Activated effector memory CD4-positive, alpha-beta T cell treated with Interleukin-2 at 50 U/mL for 16 hours (primary cell): Measurements from ENCODE around the gene CARD14.
"Not testable (repeated sequence)": the region's sequence is repeated elsewhere in the genome, so short reads cannot be mapped to it uniquely, and the experiment has no call there.

ENCODE experiments used
- DNase-seq: peaks from one replicate; pipeline ENCODE4 v3.0.0-alpha.2; 2020

Gene CARD14

DNA sequence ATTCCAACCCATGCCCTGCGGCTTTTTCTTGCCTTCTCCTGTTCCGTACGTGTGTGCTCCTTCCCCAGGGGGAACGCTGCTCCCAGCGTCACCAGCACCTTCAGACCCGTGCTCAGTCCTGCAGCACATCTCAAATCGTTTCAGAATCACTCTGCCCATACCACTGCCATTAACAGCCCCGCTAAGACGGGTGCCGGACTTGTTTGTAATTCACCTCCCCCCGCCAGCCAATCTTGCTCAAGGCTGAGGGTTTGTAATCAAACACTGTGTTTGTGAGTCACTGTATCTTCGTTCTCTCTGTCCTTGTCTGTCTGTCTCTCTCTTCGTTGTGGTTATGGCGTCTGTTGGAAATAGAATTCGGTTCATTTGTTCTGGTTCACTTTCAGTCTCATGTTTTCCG is 17.3 kb downstream of the CARD14 start:
- no peak for DNase-seq

DNA sequence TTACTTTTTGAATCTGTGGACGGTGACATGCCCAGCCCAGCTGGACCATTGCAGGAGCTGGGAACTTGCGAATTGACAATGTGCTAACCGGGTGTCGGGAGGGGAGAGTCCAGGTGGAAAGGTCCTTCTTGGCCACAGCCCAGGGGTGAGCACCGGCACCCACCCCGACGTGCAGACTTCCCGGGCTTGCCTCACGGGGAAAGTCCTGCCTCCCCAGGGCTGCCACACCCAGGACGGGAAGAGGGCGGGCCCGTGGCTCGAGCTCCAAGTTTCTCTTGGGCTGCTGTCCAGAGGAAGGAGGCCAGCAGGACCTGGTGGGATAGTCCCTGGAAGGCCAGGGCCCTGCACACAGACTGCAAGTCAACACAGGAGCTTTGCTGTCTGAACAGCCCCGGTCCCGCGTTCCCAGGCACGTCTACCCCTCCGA is 17.7 kb downstream of the CARD14 start:
- DNase-seq = no peak

DNA sequence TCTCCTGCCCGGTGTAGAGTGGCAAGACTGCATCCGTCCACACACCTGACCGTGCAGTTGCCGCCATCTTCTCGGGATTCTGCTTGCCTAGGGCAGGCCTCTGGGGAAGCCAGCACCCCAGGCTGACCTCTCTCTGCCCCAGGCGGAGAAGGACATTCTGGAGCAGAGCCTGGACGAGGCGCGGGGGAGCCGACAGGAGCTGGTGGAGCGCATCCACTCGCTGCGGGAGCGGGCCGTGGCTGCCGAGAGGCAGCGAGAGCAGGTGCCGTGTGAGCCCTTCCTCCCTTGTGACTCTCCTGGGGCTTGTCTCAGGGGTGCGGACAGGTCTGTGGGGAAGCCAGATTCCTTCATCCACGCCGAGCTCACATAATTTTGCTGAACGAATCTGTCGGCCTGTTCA is 19.8 kb downstream of the CARD14 start:
- DNase-seq = no peak

DNA sequence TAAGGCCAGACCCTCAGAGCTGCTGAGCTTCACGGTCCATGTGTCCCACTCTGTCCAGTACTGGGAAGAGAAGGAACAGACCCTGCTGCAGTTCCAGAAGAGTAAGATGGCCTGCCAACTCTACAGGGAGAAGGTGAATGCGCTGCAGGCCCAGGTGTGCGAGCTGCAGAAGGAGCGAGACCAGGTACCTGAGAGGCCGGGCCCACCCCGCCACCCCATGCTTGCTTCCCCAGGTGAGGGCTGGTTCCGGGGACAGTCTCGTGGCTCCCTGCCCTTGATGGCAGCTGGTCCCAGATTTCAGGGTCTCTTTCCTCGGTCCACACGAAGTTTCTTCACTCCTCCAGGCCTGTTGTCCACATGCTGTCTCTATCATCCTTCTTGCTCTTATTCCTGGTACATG is 20.9 kb downstream of the CARD14 start:
- DNase-seq = no peak

DNA sequence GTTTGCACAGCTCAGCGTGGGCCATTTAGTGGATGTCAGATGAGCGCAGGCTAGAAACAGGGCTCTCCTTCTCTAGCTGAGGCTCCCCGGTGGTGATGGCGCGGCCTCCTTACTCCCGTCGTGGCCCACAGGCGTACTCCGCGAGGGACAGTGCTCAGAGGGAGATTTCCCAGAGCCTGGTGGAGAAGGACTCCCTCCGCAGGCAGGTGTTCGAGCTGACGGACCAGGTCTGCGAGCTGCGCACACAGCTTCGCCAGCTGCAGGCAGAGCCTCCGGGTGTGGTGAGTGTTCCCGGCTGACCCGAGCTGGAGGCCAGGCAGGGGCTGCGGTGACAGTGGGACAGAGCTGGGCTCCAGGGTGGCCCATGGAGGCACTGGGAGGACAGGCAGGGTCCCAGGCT is 21.4 kb downstream of the CARD14 start:
- no peak for DNase-seq

DNA sequence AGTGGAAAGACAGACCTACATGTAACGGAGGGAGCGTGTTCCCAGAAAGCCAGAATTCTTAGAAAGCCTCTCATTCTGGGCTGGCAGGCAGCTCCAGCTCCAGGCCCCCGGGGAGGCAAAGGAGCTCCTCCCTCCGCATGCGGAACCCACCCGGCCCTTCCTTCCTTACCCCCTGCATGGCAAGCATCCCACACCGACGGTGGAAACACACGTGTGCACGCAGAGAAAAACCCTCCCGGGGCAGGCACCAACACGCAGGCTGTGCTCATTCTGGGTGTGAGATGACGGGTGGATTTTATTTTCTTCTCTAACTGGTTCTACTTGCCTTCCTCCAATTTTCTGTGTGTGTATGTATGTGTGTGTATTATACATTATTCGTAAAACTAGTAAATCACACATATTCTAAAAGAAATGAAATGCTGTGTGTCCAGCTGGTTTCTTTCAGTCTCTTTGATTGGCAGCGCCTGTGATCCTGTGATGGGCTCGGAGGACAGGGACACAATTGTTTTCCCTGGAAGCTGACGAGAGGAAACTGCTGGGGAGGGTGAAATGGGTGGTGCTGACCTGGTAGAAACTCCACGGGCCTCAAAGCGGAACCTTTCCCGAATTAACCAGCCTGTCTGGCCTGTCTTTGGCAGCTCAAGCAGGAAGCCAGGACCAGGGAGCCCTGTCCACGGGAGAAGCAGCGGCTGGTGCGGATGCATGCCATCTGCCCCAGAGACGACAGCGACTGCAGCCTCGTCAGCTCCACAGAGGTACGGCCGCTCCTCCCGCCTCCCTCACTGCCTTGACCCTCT is 22.2 kb downstream of the CARD14 start:
- no peak for DNase-seq

DNA sequence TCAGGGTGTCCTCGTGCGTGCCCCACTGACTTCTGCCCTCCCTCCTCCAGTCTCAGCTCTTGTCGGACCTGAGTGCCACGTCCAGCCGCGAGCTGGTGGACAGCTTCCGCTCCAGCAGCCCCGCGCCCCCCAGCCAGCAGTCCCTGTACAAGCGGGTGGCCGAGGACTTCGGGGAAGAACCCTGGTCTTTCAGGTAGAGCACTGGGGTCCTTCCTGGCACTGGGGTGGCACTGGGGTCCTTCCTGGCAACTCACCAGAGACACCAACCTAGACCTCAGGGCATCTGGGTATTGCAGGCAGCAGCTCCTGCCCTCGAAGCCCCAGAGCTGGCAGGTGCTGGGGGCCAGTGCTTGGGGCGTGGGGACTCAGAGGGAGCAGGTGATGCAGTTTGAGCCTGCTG is 25.3 kb downstream of the CARD14 start:
- no peak for DNase-seq

DNA sequence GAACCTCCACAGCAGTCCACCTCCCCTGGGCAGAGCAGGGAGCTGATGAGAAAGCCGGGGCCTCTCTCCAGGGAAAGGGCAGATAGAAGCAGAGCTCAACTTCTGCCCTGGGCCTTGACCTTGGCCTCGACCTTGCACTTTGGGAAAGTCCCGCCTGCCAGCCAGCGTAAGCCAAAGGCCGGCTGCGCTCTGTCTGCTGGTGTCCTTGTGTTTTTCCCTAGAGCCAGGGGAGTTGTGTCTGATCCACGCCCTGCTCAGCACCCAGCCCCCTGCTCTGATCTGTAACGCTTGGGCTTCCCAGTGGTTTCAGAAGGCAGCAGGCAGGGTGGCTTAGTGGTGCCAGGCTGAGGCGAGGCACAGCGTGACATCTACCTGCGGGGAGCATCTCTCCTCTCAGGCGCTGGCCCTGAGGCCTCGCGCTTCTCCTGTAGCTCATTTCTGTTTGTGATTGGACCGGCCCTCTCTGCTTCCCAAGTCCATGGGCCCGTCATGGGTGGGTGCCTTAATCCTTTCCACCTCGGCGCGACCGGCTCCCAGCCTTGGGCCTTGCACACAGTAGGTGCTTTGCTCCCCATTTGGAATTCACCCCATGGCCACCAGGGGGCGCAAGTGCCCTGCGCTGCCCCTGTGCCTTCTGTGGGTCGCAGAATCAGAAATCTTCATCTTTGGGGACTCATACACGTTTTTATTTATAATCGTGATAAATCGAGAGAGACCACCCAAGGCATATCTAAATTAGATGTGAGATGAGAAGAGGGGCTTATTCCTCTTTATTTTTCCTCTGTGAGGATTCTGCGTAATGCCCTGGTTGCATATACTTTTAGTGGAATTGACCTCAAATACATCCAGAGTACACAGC is 26.1 kb downstream of the CARD14 start:
- peak; percentile 44 for DNase-seq

DNA sequence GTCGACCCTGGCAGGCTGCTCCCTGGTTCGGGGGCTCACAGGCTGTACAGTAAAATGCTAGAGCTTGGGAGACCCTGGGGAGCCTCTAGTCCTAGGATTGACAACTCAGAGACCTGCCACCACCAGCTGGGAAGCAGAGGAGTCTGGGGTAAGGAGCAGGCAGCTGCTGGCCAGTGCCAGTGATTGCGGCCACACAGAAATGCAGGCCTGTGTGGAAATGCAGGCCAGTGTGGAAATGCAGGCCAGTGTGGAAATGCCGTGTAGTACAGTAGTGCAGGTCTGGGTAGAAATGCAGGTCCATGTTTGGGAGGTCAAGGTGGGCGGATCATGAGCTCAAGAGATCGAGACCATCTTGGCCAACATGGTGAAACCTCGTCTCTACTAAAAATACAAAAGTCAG is 26.8 kb downstream of the CARD14 start:
- no peak for DNase-seq

DNA sequence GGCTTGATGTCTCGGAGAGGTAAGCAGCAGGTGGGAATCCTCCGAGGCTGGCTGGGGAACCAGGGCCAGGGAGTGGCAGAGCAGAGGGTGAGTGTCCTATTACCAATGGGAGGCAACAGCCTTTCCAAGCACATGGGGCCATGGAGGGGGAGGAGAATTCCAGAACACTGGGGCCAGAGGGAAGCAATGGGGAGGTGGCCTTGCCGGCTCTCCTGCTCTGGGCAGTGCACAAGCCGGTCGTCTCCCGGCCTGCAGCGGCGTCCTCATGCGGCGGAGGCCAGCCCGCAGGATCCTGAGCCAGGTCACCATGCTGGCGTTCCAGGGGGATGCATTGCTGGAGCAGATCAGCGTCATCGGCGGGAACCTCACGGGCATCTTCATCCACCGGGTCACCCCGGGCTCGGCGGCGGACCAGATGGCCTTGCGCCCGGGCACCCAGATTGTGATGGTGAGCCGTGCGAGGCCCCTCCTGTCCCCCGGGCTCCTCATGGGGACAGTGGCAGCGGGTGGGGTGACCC is 28.4 kb downstream of the CARD14 start:
- no peak for DNase-seq

DNA sequence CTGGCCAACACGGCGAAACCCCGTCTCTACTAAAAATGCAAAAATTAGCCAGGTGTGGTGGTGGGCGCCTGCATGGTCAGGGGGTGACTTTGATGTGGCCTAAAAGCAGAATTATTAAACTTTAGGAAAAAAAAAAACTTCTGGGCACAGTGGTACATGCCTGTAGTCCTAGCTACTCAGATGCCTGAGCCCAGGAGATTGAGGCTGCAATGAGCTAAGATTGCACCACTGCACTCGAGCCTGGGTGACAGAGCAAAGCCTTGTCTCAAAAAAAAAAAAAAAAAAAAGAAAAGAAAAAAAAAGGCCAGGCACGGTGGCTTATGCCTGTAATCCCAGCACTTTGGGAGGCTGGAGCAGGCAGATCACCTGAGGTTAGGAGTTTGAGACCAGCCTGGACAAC is 29.5 kb downstream of the CARD14 start:
- not testable (repeated sequence) for DNase-seq

DNA sequence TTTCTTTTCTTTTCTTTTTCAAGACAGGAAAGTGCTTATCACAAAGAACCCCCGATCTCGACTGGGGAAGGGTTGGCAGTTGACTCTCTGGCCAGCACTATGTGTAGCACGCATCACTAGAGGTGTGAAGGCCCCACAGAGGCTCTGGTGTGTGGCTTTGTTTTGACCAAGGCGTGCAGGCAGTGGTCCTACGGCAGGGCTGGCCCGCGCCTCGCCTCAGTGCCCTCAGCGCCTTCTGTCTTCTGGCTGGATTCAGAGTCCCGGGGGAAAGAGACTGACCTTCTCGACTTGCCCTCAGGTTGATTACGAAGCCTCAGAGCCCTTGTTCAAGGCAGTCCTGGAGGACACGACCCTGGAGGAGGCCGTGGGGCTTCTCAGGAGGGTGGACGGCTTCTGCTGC is 31.6 kb downstream of the CARD14 start:
- DNase-seq = no peak

DNA sequence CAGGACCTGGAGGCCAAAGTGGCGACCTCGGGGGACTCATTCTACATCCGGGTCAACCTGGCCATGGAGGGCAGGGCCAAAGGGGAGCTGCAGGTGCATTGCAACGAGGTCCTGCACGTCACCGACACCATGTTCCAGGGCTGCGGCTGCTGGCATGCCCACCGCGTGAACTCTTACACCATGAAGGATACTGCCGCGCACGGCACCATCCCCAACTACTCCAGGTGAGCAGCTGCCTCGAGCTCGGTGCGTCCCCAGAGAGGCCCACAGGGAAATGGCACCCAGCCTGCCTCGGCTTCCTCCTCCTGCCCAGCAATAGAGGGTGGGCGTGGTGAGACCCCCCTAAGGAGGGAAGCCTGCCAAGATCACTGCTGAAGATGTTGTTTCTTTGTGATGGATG is 32.4 kb downstream of the CARD14 start:
- no peak for DNase-seq

DNA sequence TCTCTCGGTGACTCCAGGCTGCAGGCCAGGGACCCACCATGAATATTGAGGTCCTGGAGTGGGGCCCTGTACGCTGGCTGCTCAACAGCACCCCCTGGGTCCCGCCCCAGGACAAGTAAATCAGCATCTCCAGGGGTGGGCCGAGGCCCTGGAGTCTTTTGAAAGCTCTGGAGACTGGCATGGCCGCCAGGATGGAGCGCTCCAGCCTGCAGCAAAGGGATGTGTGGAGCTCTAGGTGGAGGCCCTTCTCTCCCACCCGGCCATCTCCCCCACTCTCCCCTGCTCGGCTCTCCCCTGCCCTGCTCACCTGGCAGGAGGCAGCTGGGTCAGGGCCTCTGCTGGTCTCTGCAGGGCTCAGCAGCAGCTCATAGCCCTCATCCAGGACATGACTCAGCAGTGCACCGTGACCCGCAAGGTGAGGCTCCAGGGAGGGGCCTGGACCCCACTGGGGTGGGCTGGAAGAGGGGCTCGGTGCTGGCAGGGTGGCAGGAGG is 33.7 kb downstream of the CARD14 start:
- DNase-seq = no peak

DNA sequence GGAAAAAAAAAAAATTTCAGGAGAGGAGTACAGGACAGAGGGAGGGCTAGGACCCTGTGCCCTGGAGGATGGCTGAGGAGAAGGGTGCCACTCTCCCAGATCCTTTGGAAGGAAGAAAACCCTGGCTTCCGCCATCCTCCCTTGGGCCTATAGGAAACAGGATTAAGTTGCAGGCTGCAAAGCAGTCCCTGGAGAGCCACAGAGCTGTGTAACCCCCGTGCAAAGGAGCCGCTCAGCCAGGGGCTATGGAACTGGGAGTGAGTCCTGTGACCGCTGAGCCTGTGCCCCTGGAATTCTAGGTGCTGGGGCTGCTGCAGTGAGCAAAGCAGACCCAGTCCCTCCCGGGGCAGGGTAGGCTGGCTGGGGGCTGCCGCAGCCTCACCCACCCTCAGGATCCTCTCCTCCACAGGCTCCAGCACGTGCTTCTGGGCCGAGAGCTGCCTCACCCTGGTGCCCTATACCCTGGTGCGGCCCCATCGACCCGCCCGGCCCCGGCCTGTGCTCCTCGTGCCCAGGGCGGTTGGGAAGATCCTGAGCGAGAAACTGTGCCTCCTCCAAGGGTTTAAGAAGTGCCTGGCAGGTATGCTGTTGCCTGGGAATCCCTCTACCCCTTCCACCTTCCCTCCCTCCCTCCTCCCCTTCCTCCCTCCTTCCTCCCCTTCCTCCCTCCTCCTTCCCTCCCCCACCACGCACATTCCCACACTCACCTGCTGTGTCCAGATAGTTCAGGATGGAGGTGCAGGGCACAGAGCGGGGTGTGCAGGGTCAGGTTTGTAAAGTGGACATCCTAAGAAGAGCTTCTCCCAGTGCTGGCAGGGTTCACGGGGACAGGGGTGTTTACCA is 35.0 kb downstream of the CARD14 start:
- no peak for DNase-seq

DNA sequence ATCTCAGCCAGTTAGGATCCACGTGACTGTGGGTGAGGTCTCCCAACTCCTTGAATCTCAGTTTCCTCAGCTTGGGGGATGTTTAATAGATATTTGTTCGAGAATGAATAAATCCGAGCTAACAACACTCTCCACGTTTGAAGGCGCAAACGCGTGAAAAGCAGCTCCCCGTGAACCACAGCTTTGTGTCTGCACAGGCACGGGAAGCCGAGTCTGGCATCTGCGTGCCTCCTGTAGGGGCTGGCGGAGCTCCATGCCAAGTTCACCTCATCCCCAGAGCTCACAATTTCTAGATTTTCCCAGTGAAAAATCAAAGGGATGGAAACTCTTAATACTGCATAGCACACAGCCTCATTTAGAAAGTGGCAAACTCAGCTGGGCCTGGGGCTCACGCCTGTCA is 36.0 kb downstream of the CARD14 start:
- DNase-seq = no peak

DNA sequence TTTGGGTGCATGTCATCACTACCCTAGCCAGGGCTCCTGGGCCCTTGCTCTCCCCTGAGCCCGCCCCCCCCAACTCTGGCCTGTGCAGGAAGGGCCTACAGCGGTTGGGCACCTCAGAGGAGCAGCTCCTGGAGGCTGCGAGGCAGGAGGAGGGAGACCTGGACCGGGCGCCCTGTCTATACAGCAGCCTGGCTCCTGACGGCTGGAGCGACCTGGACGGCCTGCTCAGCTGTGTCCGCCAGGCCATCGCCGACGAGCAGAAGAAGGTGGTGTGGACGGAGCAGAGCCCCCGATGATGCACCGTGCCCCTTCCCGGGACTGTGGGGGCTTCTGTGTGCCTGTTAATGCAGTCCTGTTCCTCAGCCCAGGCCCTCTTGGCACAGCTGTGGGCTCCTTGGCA is 38.2 kb downstream of the CARD14 start:
- DNase-seq = no peak

DNA sequence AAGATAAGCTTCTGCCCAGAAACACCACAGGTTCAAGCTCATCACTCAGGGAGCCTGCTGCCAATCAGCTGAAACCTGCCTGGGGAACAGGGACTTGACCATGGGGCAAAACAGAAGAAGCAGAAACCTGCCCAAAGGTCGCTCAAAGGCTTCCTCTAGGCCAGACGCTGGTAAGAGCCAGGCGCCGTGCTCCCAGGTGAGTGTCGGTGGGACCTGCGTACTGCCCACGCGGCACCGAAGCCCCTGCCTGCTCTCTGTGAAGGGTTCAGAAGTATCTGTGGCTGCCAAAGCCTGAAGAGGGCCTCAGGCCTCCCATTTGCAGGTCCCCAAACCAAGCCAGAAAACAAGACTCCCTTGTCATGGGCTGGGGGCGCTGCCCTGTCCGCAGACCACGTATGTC is 39.9 kb downstream of the CARD14 start:
- no peak for DNase-seq

DNA sequence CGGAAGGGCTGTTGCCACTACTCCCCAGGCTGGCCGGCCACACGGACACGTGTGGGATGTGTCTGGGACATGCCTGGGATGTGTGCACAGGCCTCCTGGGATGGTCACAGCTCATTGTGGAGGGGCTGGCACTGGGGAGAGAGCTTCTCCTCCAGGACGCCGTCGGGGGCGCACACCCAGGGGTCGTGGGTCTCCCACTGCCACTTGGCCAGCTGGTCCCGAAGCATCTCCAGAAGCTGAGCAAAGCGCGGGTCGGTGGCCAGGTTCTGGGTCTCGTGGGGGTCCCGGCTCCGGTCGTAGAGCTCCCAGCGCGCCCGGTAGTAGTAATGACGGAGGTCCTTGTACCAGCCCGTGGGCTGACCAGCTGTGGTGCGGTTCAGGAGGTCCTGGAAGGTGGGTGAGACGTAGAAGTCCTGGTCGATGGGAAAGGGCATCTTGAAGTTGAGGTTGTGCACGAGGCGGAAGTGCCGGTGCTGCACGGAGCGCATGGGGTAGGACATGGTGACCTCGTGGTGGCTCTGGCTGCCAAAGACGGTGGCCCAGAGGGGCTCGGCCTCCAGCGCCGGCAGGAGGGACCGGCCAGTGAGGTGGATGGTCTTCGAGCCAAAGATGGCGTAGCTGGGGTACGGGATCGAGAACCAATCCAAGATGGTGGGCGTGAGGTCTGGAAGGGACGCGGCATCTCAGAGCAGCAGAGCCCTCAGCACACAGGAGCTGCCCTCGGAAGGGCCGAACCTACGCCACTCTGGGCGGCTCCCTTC is 40.7 kb downstream of the CARD14 start:
- DNase-seq = no peak

DNA sequence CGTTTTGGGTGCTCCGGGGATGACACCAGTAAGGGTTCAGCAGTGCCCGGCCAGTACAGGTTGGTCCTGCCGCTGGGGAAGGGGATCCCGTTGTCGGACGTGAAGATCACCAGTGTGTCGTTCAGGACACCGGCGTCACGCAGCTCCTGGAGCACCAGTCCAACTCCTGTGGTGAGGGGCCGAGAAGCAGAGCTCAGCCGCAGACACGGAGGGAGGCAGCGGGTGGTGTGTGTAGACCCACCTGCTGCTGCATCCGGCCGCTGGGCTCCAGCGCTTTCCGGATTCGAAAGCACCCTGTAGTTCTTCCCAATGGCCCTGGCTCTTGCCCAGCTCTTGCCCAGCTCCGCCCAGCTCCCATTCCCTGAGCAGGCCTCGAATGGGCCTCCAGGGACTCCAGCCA is 42.3 kb downstream of the CARD14 start:
- no peak for DNase-seq

DNA sequence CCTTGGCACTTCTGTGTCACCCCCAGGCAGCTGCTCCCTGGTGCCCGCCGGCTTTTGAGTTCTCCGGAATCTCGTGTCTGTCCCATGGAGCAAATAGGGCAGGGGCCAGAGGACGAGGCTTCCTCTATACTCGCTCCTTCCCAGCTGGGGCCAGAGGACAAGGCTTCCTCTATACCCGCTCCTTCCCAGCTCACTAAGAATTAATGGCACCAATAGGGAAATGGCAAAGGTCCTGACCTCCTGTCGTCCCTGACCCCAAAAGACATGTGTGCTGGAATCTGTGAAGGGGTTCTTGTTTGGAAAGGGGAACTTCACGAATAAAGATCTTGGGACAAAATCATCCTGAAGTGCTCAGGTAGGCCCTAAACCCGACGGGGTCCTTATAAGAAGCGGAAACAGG is 42.7 kb downstream of the CARD14 start:
- no peak for DNase-seq

DNA sequence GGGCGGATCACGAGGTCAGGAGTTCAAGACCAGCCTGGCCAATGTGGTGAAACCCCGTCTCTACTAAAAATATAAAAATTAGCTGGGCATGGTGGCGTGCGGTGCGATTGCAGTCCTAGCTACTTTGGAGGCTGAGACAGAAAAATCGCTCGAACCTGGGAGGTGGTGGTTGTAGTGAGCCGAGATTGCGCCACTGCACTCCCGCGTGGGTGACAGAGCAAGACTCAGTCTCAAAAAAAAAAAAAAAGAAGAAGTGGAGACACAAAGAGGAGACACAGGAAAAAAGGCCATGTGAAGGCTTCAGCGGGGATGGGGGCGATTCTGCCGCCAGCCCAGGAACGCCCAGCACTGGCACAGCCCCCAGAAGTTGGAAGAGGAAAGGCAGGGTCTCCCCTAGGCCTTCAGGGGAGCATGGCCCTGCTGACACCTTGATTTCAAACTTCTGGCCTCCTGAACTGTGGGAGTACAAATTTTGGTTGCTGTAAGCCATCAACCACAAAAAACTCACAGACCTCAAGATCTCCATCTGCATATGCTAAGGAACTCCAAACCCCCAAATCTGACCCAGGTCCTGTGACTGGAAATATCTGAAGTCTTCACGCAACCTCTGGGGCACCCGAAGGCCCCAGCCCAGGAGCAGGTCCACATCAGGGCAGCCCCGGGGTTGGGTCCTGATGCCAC is 43.3 kb downstream of the CARD14 start:
- DNase-seq = no peak
